ENCODE measurements around the gene RHCG.

RHCG gene

DNA sequence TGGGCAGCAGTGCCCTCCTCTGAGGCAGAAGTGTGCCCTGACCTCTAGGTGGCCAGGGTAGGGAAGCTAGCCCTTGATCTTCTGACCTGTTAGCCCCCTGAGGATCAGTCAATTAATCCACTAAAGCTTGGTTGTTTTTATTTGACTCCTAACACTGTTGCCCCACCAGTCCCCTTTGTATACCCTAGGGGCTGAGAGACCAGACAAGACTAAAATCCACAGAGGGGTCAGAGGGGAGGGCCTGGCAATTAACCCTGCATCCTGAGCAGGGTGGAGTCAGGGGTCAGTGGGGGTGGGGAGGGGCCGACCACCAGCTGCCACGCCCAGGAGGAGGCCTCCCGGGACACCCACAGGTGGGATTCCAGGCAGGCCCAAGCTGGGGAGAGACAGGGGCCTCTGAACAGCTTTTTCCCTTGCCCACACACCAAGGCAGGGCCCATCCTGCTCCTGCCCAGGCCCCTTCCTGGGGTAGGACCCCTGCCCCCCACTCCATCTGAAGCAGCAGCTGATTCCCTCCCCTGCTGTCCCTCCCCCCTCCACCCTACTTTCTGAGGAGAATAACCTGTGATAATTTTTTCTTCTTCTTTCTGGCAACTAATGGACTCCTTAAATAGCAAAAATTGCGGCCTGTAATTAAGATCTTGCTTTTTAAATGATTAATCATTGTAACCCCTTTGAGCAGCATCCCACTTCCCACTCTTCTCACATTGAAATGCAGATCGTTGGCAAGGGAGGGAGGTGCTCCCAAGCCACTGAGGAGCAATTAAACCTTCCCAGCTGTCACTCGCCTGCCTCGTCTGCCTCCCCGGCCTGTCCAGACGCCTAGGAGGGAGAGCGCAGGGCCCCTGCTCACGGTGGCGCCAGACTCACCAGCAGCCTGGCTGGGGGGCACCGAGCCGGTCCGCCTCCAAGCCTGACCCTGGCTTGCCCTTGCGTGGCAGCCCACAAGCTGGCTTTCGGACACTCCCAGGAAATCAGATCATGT lies 51.9 kb downstream of the RHCG start:
- no peak for DNase-seq (ENCODE audit: low read depth)

DNA sequence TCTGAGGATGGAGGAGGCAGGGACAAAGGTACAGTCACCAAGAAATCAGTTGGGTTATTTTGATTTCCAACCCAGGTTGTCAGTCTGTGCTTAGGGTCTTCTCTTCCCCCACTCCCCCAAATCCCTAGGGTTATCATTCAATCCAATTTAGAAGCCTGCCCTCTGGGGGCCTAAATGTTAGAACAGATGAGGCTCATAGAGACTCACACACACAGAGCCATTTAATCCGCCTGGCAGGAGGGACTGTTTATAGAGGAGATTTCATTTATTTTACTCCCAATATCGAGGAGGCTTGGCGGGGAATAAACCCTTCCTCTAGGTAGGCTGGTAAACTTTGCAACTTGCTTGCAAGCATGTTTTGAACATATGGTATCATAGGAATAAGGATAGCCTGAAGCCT lies 52.8 kb downstream of the RHCG start:
- DNase-seq (ENCODE audit: low read depth) = no peak

- DNase-seq (ENCODE audit: low read depth) = no peak
These were observed 53.6 kb downstream of the RHCG start for GRCh38 chr15:89442671-89443307.

DNA sequence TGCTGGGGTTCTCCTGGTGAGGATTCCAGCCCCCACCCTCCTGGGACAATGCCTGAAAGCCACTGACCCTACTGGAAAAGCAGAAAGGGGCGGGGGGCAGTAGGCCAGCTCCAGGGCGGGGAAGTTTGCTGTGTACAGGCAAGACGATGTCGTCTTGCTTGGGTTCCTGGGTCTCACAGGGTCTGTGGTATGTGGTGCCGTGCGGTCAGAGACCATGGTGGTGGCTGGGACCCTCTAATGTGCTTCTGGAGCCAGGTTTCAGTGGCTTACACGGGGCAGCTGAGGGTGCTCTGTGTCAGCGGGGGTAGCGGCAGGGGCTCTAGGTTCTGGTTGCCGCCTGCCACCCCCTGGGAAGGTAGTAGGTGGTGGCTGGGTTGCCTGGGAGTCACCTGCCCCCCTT lies 54.2 kb downstream of the RHCG start:
- DNase-seq (ENCODE audit: low read depth) = no peak

GRCh38 chr15:89441295-89441812 lies 55.0 kb downstream of the RHCG start:
- DNase-seq (ENCODE audit: low read depth) = no peak

GRCh38 chr15:89439764-89440163 lies 56.6 kb downstream of the RHCG start:
- DNase-seq (ENCODE audit: low read depth) = no peak

DNA sequence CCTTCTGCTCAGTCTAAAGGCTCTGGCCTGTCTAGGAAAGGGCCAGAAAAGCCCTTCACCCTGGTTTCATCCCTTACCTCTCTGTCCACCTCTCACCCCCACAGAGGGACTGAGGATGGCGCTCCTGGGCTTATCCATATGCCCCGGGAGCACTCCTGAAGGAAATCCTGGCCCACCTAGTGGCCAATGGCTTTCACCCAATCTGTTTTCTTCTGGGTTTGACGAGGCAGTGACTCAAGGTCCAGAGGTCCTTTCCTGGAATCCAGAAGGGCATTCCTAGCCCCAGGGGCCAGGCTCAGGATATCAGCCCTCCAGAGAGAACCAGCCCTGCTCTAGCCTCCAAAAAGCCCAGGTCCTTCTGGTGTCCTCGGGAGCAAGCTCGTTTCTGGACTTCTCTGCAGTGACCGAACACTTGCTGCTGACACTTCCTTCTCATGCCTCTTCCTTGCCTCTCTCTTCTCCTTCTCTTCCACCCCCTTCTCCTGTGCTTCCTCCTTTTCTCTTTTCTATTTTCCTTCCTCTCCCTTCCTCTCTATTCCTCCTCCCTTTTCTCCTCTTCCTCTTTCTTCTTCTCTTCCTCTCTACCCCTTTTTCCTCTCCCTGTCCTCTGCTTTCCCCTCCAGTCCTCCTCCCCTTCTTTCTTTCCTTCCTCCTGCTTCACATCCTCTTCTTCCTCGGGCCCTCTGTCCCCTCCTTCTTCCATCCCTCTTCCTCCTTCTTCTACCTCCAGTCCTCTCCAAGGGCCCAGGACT lies 59.6 kb downstream of the RHCG start:
- no peak for DNase-seq (ENCODE audit: low read depth)

DNA sequence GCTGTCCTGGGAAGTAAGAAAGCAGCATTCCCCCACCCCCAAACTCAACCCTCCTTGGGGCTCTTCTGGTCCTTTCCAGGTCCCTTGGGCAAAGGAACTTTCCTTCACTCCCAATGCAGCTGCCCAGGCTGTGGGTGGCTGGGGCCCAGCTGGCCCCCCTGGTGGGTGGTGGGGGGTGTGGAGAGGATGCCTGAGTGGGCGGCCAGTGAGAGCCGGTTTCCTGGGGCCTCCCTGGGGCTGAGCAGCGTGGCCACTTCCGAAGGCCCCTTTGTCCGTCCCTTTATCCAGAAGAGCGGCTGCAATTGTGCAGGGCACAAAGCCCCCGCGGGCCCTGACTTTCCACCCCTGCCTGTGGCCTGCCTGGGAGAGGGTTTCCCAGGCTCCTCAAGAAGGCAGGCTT lies 61.0 kb downstream of the RHCG start:
- no peak for DNase-seq (ENCODE audit: low read depth)

GRCh38 chr15:89433686-89434085 lies 62.7 kb downstream of the RHCG start:
- no peak for DNase-seq (ENCODE audit: low read depth)

DNA sequence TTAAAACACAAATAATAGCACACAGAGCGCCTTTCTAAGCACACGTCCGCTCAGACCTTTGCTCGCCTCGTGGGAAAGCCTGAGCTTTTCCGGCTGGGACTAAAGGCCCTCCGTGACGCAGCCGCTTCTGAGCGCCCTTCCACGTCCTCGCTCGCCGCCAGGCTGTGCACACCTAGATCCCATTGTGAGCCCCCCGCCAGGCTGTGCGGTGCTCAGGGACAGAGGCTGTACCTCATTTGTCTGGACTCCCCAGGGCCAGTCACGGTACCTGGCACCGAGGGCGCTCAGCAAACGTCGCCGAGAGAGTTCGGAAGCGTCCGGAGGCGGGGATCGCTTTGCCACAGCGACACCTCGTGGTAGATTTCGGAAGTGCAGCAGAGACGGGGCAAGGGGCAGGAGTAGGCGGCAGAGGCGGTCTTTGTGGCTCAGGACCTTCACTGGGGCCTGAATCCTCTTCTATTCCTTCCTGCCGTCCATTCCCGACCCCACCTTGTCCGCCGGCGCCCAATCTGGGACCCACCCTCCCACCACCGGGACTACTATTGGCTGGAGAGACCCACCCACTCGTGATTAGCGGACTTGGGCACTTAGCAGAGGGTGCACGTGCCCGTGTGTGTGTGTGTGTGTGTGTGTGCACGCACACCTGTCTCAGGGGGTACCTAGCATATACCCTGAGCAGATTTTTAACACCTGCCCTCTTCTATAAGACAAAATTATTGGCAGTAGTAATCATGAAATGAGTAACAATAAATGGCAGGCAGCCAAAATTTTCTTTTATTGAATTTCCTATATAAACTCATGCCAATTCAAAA lies 65.6 kb downstream of the RHCG start:
- peak; percentile 52 for DNase-seq (ENCODE audit: low read depth)

GRCh38 chr15:89429986-89430385 lies 66.4 kb downstream of the RHCG start:
- no peak for DNase-seq (ENCODE audit: low read depth)

DNA sequence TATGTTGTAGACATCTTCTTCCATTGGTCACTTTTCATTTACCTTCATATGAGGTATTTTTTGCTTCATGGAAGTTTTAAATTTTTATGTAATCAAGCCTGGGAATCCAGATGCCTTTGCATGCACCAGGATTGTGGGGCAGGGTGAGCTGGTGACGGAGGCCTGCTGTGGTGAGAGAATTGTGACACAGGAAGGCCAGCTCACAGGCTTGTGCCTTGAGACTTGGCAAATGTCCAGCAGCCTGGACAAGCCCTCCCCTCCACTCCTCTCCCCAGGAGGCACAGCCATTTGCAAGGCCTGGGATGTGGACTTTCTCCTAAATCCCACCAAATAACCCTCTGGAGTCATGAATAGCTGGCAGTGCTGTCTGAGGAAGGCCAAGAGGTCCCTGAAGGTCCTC lies 67.4 kb downstream of the RHCG start:
- no peak for DNase-seq (ENCODE audit: low read depth)

DNA sequence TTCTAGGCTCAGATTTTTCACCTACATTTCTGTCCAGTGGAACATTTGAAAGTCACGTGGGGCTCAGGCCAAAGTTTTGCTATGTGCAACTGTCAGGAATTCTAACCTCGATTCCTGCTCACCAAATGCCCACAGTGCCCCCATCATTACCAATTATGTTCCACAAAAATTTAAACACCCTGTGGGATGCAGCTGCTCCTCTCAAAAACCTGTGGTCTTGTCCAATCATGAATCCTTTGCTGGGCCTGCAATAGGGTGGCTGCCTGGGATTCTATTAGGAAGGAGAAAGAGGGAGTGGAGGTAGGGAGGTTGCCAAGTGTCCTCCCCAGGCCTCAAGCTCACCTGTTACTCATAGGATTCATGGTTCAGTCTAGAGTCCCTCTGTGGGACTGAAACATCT lies 68.1 kb downstream of the RHCG start:
- no peak for DNase-seq (ENCODE audit: low read depth)

DNA sequence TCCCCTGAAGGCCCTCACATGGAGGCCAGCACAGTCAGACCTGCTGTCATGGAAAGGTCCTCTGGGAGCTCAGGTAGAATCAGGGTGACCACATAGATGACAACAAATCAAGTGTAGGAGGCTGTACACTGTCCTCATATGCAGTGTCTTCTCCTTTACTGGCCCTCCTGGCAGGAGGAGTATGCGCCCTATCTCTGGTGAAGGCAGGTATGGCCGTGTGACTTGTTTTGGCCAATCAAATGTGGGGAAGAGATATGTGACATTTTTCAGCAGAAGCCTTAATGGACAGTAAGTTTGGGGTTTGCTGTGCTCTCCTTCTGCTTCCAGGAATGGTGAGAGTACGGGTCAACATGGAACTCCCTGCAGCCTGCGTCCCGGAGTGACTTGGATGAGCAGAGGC lies 69.9 kb downstream of the RHCG start:
- DNase-seq (ENCODE audit: low read depth) = no peak

DNA sequence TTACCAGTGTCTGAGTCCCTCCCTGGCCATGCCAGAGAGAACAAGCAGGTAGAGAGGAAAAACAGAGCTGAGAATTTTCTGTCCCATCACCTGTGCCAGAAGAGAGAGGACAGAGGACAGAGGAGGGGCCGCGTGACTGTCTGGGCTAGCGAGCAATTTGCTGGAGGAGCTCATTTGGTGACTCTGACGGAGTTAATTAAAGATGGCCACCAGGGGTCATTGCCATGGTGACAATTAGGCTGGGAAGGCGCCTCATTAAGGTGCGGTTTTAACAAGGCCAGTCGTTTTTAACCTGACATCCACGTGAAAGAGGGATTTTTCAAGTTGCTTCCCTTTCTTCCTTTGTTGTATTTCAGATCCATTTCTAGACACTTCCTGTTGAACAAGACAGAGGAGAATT lies 72.4 kb downstream of the RHCG start:
- DNase-seq (ENCODE audit: low read depth) = no peak

All from CMK (cell line).